HG03442 (cell line): ENCODE data around the gene PABPN1L.
"Not testable (repeated sequence)": the region's sequence is repeated elsewhere in the genome, so short reads cannot be mapped to it uniquely, and the experiment has no call there.

Experiments used
- ATAC-seq: cut with Tn5 transposase; IDR thresholded peaks from one replicate; pipeline ENCODE4 v1.9.1; 2021; ENCODE audit warnings: mild to moderate bottlenecking, moderate library complexity; ENCODE audit not compliant: unreplicated experiment

The PABPN1L gene

DNA sequence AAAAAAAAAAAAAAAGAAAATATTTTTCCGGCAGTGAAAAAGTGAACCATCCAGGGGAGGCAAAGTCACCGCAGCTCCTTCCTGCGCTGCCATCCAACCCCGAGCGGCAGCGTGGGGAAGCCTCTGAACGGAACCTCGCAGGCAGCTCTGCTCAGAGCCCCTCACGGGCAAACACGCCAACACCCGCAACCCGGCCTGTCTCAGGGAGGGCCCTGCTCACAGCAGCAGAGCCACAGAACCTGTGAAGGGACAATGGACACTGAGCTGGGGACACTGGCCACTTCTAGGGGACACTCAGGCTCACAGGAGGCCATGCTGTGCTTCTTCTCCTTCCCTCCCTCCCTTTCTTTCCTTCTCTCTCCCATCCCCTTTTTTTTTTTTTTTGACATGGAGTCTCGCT is 33.4 kb downstream of the PABPN1L start:
- no peak for ATAC-seq

GRCh38 chr16:88831838-88832237 is 34.6 kb downstream of the PABPN1L start:
- ATAC-seq: no peak

GRCh38 chr16:88830783-88831182 is 35.7 kb downstream of the PABPN1L start:
- no peak for ATAC-seq

DNA sequence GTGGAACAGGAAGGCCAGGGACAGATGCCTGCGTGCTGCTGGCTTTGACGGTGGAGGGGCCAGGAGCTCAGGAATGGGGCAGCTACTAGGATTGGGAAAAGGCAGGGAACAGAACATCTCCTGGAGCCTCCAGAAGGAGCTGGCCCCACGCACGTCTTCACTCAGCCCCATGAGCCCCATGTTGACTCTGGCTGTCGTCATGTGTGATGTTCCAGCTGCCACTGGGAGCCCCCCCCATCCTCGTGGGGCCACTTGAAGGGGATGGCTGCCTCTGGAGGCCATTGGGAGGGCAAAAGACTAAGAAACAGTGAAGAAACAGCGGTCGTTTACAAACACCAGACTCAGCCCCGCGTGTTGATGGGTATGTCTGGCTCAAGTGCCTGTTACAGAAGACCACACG is 36.2 kb downstream of the PABPN1L start:
- ATAC-seq: no peak

DNA sequence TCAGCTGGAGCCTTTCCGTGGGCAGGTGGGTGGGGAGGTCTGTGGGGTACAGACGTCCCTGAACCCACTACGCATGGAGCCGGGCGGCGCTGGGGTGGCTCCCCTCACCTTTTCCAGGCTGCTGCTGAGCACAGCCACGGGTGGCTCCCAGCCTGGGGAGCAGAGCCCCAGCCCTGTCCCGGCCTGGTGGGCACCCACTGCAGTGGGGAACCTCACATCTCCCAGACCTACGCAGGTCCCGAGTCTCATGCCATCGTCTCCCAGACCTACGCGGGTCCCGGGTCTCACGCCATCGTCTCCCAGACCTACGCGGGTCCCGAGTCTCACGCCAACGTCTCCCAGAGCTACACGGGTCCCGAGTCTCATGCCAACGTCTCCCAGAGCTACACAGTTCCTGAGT is 37.7 kb downstream of the PABPN1L start:
- ATAC-seq: no peak

GRCh38 chr16:88827727-88828126 is 38.7 kb downstream of the PABPN1L start:
- ATAC-seq: no peak

DNA sequence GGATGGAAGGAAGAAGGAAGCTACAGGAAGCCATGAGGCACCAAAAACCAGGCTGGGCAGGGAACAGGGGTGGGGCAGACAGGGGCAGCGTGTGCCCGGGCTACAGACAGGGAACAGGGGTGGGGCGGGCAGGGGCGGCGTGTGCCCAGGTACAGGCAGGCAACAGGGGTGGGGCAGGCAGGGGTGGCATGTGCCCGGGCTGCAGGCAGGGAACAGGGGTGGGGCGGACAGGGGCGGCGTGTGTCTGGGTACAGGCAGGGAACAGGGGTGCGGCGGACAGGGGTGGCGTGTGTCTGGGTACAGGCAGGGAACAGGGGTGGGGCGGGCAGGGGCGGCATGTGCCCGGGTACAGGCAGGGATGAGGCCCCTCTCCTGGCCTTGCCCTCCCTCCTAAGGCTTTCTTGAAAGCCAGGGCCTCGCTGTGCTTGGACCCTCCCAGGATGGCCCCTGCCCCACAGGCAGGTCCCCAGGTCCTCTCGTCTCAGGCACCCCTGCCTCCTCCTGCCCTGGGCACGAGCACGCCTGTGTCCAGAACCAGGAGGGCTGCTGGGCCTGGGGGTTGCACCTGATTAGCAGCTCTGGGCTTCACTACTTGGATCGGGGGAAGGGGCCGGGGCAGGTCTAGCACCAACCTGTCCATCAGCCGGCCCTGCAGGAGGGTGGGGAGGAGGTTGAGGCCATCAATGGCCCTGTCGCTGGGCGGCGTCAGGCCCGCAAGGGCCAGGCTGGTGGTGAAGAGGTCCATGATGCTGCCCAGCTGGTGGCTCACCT is 40.2 kb downstream of the PABPN1L start:
- ATAC-seq: no peak

- ATAC-seq: no peak
These were observed 41.3 kb downstream of the PABPN1L start for GRCh38 chr16:88825146-88825545.

GRCh38 chr16:88824256-88825077 is 42.0 kb downstream of the PABPN1L start:
- no peak for ATAC-seq

DNA sequence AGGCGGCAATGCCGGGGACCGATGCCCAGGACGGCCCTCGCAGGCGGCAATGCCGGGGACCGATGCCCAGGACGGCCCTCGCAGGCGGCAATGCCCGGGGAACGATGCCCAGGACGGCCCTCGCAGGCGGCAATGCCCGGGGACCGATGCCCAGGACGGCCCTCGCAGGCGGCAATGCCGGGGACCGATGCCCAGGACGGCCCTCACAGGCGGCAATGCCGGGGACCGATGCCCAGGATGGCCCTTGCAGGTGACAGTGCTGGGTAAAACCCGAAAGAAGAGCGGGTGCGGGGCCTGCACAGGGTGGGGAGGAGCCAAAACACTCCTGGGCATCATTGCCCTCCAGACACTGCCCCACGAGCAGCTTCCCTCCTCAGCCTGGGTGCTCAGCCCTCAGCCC is 42.8 kb downstream of the PABPN1L start:
- ATAC-seq: not testable (repeated sequence)

DNA sequence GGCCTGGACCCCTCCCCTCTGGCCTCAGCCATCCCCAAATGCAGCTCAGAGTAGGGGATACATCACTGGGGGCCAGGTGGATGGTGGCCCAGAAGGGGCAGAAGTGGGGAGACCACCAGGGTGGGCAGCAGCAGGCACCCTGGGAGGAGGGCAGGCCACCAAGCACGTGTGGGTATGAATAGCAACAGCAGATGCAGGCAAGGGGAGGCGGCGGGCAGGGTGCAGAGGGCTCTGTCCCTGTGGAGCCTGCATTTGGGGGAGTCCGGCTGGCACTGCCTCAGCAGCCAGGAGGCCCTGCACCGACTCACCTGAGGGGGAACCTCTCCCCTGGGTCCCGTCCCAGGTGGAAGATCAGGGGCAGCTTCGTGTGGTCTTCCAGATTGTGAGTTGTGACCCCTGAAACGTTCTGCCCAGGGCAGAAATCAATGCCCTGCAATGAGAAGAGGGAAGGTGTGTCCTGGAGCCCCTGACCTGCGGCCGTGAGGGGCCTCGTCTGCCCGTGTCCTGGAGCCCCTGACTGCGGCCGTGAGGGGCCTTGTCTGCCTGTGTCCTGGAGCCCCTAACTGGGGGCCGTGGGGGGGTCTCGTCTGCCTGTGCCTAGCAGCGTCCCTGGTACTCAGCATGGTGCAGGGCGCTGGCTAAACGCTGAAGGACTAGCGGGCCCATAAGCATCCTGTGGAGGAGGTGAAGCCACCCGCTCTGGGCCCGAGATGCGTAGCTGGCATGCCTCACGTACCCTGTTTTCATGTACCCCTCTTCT is 44.0 kb downstream of the PABPN1L start:
- no peak for ATAC-seq

GRCh38 chr16:88821168-88821850 is 45.2 kb downstream of the PABPN1L start:
- ATAC-seq: no peak

DNA sequence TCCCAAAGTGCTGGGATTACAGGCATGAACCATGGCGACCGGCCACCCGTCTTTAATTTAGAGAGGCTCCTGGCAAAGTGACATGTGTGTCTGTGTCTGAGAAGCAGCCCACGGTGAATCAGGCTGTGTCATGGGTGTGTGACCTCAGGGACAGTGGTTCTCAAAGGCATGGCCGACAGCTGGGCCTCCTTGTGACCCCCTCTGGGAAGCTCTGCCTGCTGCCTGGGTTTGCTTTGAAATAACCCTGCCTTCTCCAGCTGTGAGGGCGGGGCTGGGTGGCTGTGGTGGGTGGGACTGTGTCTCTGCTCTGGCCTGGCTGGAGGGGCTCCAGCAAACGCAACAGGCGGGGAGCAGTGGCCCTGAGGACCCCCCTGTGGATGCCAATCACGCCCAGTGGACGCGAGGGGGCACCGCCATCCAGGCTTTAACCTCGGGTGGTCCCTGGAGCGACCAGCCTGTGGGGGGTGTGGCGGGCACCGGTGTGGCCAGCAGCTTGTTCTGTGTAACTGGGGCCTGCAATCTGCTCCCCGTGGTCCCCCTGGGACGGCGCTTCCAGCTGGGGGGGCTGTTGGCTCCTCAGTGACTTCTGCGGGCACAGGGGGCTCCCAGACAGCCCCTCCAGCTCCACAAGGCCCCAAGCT is 46.0 kb downstream of the PABPN1L start:
- no peak for ATAC-seq

- ATAC-seq: no peak
These were observed 47.3 kb downstream of the PABPN1L start for GRCh38 chr16:88819126-88819525.

GRCh38 chr16:88818575-88818874 is 47.9 kb downstream of the PABPN1L start:
- no peak for ATAC-seq

DNA sequence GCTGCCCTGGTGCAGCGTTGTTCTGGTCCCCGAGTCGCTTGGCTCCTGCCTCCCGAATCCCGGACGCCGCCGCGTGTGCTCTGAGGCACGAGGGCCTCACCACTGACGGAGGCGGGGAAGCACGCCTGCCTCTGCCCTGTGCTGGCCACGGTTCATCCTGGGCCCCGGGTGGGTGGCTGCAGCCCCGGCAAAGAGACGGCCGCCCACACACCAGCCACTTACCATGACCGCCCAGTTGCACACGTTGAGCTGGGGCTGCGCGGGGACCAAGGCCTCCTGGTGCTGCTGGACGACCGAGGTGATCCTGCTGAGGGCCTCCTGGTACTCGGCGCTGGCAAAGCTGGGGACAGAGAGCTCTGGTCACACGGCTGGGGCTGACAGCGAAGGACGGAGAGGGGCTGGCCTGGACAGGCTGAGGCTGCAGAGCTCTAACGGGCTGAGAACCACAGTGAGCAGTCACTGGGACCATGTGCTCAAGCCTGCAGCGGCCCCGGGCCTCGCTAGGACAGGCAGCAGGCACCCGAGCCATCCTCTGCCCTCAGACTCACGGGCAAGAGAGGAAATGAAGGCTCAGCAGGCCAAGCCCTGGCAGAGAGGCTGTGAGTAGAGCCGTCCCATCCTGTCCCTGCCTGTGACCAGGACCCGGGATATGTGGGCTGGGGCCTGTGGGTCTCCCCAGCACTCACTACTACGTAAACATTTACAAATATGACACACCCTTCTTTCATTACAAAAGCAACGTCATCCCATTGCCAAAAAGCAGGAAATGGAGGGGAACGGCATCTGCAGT is 48.5 kb downstream of the PABPN1L start:
- ATAC-seq: no peak

DNA sequence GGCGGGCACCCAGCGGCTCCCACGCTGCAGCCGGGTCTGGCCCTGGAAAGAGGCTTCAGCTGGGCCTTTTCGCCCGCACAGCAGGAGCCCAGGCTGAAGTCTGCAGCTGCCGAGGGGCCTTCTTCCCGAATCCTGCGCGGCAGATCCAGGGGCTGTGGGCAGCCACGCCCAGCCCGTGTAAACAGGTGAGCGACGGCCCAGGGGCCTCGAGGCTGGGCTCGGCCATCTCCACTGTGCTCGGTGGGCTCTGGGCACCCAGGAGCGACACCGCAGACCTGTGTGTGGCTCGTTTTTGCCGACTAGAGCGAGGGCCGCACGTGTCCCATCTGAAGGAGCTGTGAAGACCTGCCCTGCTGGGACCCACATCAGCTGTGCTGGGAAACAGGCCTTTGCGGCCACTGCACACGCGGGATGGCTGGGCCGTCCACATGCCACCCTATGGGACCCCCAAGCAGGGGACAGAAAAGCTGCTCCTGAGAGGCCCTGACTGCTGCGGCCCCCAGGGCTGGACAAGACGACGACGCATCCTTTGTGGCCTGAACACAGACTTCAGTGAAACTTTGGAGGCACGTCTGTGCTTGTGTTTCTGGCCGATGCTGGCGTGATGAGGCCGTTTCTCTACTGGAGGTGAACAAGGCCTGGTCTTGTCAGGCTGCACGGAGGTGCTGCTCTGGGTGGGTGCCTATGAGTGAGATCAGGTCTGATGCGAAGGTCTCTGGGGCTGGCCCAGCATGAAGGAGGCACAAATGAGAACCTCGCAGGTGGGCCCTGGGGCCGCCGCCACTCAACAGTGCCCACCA is 49.5 kb downstream of the PABPN1L start:
- ATAC-seq: no peak

DNA sequence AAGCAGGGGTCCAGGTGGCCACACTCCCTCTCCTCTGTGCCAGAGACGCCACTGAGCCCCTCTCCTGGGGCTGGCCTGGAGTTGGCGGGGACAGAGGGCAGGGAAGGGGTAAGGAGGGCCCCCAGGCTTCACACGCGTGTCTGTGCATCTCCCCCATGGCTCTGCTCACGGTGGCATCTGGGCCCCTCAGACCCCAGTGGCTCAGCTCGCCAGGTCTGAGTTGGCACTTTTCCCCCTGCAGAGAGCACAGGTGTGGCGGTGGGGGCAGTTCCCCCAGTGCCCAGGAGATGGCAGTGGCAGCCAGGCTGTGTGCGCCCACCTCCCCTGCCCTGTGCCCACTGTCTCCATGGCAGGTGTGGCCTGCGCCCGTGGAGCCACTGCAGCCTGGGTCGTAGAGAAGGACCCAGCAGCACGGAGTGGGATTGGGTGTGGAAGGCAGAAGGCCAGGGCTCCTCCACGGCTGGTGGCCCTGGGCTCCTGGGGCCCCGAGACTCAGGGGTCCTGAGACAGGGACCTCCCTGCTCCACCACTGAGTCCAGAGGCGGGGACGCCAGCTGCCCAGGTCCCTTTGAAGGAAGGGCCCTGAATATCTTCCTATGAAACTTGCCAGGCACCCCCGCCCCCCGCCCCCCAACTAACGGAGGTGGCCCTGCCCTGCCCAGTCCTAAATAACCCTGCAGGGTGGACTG is 50.4 kb downstream of the PABPN1L start:
- no peak for ATAC-seq
